Osteocyte (in vitro differentiated cells): ENCODE measurements around the gene DEAF1. TPM values are rescaled to one million over a fixed set of nuclear protein-coding genes. Genes with fewer than 3 reads are reported as not detected.

ENCODE experiments used
- DNase-seq: peaks from one replicate; pipeline ENCODE4 v3.0.0; 2021; ENCODE audit warnings: mixed read lengths; ENCODE audit not compliant: unreplicated experiment; ENCODE audit errors: extremely low spot score
- H3K27ac Mint-ChIP-seq: one replicate; pipeline ENCODE4 v1.8.0; 2021; ENCODE audit warnings: mild to moderate bottlenecking, mixed read lengths; ENCODE audit not compliant: unreplicated experiment
- H3K27me3 Mint-ChIP-seq: one replicate; pipeline ENCODE4 v1.8.0; 2021; ENCODE audit warnings: mixed read lengths; ENCODE audit not compliant: unreplicated experiment
- H3K36me3 Mint-ChIP-seq: one replicate; pipeline ENCODE4 v1.8.0; 2021; ENCODE audit warnings: mixed read lengths; ENCODE audit not compliant: unreplicated experiment
- H3K4me1 Mint-ChIP-seq: one replicate; pipeline ENCODE4 v1.8.0; 2021; ENCODE audit warnings: mixed read lengths; ENCODE audit not compliant: unreplicated experiment
- H3K4me3 Mint-ChIP-seq: one replicate; pipeline ENCODE4 v1.8.0; 2021; ENCODE audit warnings: mild to moderate bottlenecking, moderate library complexity, mixed read lengths; ENCODE audit not compliant: unreplicated experiment
- H3K9me3 Mint-ChIP-seq: one replicate; pipeline ENCODE4 v1.8.0; 2021; ENCODE audit warnings: mixed read lengths; ENCODE audit not compliant: unreplicated experiment
- total RNA-seq: library from RNA; stranded (reverse); gene quantifications from 2 replicates; pipeline ENCODE4 v1.2.1, GENCODE V29; 2021
- TF ChIP-seq, protein P1 (sequence below): fragments of 200-600 bp; sonication (generic); IDR thresholded peaks from 2 replicates; pipeline ENCODE4 v1.5.0; 2021; ENCODE audit warnings: antibody characterized with exemption, mild to moderate bottlenecking, moderate library complexity

DEAF1 gene
- total RNA-seq, 1 donor from 2014 or later = 113 TPM

DNA sequence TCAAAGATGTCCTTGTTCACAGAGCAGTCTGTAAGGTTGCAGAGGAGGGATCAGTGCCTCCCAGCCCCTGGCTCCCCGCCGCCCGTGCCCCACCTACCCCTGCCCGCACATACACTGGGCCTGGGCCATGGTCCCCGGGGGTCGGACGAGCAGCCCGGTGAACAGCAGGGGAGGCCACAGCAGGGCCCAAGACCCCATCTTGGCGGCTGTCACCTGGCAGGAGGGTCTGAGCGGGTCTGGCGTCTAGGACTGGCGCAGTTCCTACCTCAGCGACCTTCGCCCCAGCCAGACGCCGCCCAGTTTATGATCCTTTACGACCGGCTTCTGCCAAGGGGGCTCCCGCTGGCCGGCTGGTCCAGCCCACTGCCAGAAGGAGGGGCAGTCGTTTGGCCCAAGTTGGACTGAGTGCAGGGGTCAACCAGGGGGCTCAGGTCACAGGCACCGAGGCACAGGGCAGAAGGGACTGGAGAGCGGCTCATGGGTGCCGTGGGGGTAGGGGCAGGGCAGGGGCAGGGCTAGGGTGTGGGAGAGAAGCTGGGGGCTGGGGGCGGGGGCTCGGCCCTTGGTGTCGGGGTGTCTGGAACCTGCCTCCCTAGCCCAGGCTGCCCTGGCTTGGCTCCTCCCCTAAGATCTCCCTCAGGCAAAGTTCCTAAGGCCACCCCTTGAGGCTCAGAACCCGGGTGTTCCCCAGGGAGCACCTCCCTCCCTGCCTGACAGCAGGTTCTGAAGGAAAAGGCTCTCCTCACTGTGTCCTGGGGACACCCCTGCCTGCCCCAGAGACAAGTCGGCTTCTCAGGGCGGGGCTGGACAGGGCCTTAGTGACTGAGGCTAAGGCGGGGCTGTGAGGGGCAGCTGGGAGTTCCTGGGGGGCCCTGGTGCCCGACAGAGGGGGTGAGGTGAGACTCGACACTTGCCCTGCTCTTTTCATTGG is 70.1 kb downstream of the DEAF1 start, which contains the start of gene CDHR5:
Gene CDHR5, minus strand, starts transcription at position 251 of the 931 bp plus-strand sequence. Its CDS starts 53 bp downstream, at position 198.
- TF ChIP-seq, protein P1, sequence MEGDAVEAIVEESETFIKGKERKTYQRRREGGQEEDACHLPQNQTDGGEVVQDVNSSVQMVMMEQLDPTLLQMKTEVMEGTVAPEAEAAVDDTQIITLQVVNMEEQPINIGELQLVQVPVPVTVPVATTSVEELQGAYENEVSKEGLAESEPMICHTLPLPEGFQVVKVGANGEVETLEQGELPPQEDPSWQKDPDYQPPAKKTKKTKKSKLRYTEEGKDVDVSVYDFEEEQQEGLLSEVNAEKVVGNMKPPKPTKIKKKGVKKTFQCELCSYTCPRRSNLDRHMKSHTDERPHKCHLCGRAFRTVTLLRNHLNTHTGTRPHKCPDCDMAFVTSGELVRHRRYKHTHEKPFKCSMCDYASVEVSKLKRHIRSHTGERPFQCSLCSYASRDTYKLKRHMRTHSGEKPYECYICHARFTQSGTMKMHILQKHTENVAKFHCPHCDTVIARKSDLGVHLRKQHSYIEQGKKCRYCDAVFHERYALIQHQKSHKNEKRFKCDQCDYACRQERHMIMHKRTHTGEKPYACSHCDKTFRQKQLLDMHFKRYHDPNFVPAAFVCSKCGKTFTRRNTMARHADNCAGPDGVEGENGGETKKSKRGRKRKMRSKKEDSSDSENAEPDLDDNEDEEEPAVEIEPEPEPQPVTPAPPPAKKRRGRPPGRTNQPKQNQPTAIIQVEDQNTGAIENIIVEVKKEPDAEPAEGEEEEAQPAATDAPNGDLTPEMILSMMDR = no peak
- Mint-ChIP-seq H3K4me3 (no peak within 1 kb of the TSS), H3K27ac (no peak within 1 kb of the TSS), H3K36me3 (no peaks in the 10 kb centered on the region), H3K9me3 (no peaks in the 10 kb centered on the region), H3K4me1 (peaks cover 20% of the 10 kb centered on the region), H3K27me3 (no peaks in the 10 kb centered on the region)
- DNase-seq = no peak

DNA sequence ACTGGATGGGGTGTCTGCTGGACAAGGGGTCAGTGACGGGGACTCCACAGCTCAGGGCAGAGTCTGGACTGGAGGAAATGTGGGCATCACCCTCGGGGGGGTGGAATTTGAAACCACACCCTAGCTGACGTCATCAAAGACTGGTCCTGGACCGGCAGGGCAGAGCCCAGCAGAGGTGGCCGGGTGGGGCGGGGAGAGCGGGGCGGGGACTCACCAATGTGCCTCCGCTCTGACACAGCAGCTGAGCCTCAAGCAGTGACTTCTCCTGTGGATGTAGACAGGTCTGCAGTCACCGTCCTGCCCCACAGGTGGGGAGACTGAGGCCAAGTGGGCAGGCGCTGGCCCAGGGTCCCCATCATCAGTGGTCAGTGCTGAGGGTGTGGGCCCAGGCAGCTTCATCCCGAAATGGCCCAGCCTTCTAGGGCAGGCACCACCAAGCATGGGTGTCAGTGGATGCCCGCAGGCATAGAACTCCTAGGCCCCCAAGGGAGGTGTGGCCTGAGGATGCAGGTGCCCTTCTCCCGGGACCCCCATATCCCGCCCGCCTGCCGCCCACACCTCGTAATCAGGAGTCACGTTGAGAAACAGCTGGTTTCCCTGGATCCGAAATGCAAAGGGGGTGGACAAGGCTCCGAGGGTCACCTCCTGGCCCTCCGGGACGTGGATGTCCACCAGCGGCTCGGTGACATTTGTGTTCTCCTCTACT is 70.9 kb downstream of the DEAF1 start:
- no peaks in the 10 kb centered on the region for H3K36me3 Mint-ChIP-seq
- peaks cover 15% of the 10 kb centered on the region for H3K4me1 Mint-ChIP-seq
- H3K4me3 Mint-ChIP-seq = no peak overlapping the region
- H3K27ac Mint-ChIP-seq = no peak overlapping the region
- TF ChIP-seq, protein P1 = no peak
- H3K27me3 Mint-ChIP-seq = no peaks in the 10 kb centered on the region
- H3K9me3 Mint-ChIP-seq = no peaks in the 10 kb centered on the region
- DNase-seq = no peak

DNA sequence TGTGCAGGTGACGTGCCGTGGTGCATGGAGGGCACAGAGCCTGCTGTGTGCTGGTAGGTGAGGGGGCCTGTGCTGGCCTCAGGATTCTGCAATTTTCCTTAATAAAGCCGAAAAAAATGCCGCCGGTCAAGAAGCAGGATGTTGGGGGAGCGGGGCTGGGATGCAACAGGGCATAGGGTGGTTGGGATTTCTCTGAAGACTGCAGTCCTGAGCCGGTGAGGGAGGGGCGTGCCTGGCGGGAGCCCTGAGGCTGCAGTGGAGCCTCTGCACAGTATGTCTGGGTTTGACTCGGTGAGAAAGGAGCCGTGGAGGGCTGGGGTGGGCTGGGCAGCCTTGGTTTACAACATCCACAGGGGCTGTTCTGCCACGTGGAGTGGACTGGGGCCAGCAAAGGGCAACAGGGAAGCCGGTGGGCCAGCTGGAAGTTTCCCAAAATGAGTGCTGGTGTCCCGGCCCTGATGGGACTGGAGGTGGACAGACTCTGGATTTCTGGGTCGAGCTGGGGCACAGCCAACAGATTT is 71.6 kb downstream of the DEAF1 start:
- H3K27me3 Mint-ChIP-seq = no peaks in the 10 kb centered on the region
- no peak overlapping the region for H3K4me3 Mint-ChIP-seq
- no peak for DNase-seq
- no peaks in the 10 kb centered on the region for H3K9me3 Mint-ChIP-seq
- TF ChIP-seq, protein P1 = no peak
- peak overlapping the region; percentile 27 for H3K27ac Mint-ChIP-seq
- H3K36me3 Mint-ChIP-seq = no peaks in the 10 kb centered on the region
- peaks cover 8% of the 10 kb centered on the region for H3K4me1 Mint-ChIP-seq

DNA sequence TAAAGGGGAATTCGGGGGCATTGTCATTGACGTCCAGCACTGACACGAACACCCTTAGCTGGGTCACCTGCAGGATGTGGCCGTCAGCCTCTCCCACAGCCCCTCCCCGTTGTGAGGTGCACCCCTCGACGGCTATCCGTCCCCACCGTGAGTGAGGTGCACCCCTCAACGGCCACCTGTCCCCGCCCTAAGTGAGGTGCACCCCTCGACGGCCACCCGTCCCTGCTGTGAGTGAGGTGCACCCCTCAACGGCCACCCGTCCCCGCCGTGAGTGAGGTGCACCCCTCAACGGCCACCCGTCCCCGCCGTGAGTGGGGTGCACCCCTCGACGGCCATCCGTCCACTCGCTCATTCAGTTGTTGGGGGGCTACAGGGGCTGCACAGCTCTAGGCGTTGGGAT is 73.2 kb downstream of the DEAF1 start:
- DNase-seq = no peak
- Mint-ChIP-seq H3K9me3 (no peaks in the 10 kb centered on the region), H3K27ac (no peak overlapping the region), H3K4me3 (no peak overlapping the region), H3K4me1 (peaks cover 6% of the 10 kb centered on the region), H3K27me3 (no peaks in the 10 kb centered on the region), H3K36me3 (no peaks in the 10 kb centered on the region)
- TF ChIP-seq, protein P1 = no peak
